K562 (cell line): ENCODE measurements around the gene KMT5B. TPM values are rescaled to one million over a fixed set of nuclear protein-coding genes. Genes with fewer than 3 reads are reported as not detected.

Experiments used
- ATAC-seq: fragments of 200-7000 bp; cut with Tn5 transposase; 3 replicates; pipeline ENCODE4 v1.9.1; 2020; ENCODE audit warnings: moderate library complexity
- BruUV-seq: library from RNA; stranded (reverse); fragments of 400-500 nt; replicated peaks from 2 replicates; lab custom pipeline; 2021; lab: Mats Ljungman, UMichigan
- CTCF ChIA-PET: fragments of 300-600 bp; formaldehyde crosslinking; extraction: SDS; loops from one replicate; lab custom pipeline; 2021; ENCODE audit warnings: low intra/inter-chr PET ratio; lab: Yijun Ruan, JAX
- POLR2A ChIA-PET: fragments of 300-600, 350-650 bp; sonication (Branson Sonifier 250); formaldehyde crosslinking; extraction: SDS; loops from one replicate; lab custom pipeline; 2021; ENCODE audit warnings: antibody characterized with exemption, inconsistent platforms; lab: Yijun Ruan, JAX
- DNase-seq, 4 experiments: peaks; one replicate each; pipeline versions ENCODE4 v3.0.0 to v3.0.0-alpha.2; 2011 to 2018; ENCODE audit warnings: low spot score in 3 of 4, mixed read lengths in 3 of 4; ENCODE audit errors: extremely low read depth in 1 of 4
- FAIRE-seq: peaks from 2 replicates; lab custom pipeline; 2011; peaks lifted over from hg19 to GRCh38; lab: Jason Lieb, UNC
- H2AFZ ChIP-seq: 2 replicates; pipeline ENCODE4 v1.6.0; 2011; ENCODE audit warnings: low read depth, low read length, control low read depth, inconsistent platforms
- H3K27ac ChIP-seq: fragments of 200-600 bp; 3 replicates; pipeline ENCODE4 v1.8.0; 2011; ENCODE audit warnings: low read depth, mild to moderate bottlenecking, control low read depth, inconsistent platforms, low read length, moderate library complexity, mixed read lengths; ENCODE audit errors: extremely low read depth
- H3K27me3 ChIP-seq, 2 experiments: fragments of 300-600 bp in 1 of 2; 2 replicates in 1 of 2; 3 replicates in 1 of 2; pipeline versions ENCODE4 v1.6.0 to v1.8.0; 2011; ENCODE audit warnings: inconsistent platforms in 2 of 2, low read length in 2 of 2, mild to moderate bottlenecking in 1 of 2, mixed read lengths in 1 of 2, moderate library complexity in 1 of 2; ENCODE audit not compliant: control insufficient read depth in 2 of 2, insufficient read depth in 2 of 2
- H3K36me3 ChIP-seq: fragments of 300-600 bp; 3 replicates; pipeline ENCODE4 v1.8.0; 2011; ENCODE audit warnings: mild to moderate bottlenecking, low read length, inconsistent platforms; ENCODE audit not compliant: control insufficient read depth, insufficient read depth
- H3K4me1 ChIP-seq, 2 experiments: fragments of 200-600 bp in 1 of 2; replicated peaks in 1 of 2; 2 replicates in 1 of 2; 3 replicates in 1 of 2; pipeline versions ENCODE4 v1.5.1 to v1.8.0; 2011; ENCODE audit warnings: inconsistent platforms in 2 of 2, low read length in 2 of 2, mild to moderate bottlenecking in 1 of 2, mixed read lengths in 1 of 2, moderate library complexity in 1 of 2; ENCODE audit not compliant: control insufficient read depth in 2 of 2, insufficient read depth in 2 of 2
- H3K4me2 ChIP-seq: 2 replicates; pipeline ENCODE4 v1.6.1; 2011; ENCODE audit warnings: low read length, control low read depth, inconsistent platforms, mixed read lengths; ENCODE audit not compliant: insufficient read depth
- H3K4me3 ChIP-seq: fragments of 200-600 bp; sonication (generic), shearing (Covaris generic); 2 replicates; pipeline ENCODE4 v1.5.1; 2016; ENCODE audit warnings: control low read depth, inconsistent platforms
- H3K79me2 ChIP-seq: fragments of 200-600 bp; 3 replicates; pipeline ENCODE4 v1.8.0; 2011; ENCODE audit warnings: low read length, inconsistent platforms; ENCODE audit not compliant: control insufficient read depth, insufficient read depth
- H3K9ac ChIP-seq, 2 experiments: 2 replicates each; pipeline versions ENCODE4 v1.6.0 to v1.6.1; 2011; ENCODE audit warnings: low read depth in 2 of 2, low read length in 2 of 2, control low read depth in 1 of 2, inconsistent platforms in 1 of 2, mild to moderate bottlenecking in 1 of 2, mixed read lengths in 1 of 2; ENCODE audit not compliant: insufficient read depth in 1 of 2
- H3K9me1 ChIP-seq: one replicate; pipeline ENCODE4 v1.6.0; 2011; ENCODE audit warnings: inconsistent platforms, mild to moderate bottlenecking, low read length, moderate library complexity; ENCODE audit not compliant: control insufficient read depth, insufficient read depth
- H3K9me3 ChIP-seq: replicated peaks from 2 replicates; pipeline ENCODE4 v1.5.1; 2011; ENCODE audit warnings: low read depth, low read length, inconsistent platforms; ENCODE audit not compliant: control insufficient read depth, insufficient read depth
- H4K20me1 ChIP-seq: replicated peaks from 2 replicates; pipeline ENCODE4 v1.6.1; 2011; ENCODE audit warnings: low read length, inconsistent platforms, mixed read lengths; ENCODE audit not compliant: control insufficient read depth, insufficient read depth
- CTBP1 ChIP-seq: fragments of 450-650 bp; IDR thresholded peaks from 2 replicates; pipeline ENCODE4 v1.6.1; 2016; ENCODE audit warnings: borderline replicate concordance
- DNMT1 ChIP-seq: fragments of 450-650 bp; IDR thresholded peaks from 2 replicates; pipeline ENCODE4 v1.6.1; 2016; ENCODE audit warnings: antibody characterized with exemption, mild to moderate bottlenecking
- FOXP4 ChIP-seq: sonication (generic); formaldehyde crosslinking; IDR thresholded peaks from 2 replicates; pipeline ENCODE4 v1.8.0; 2022; ENCODE audit warnings: mild to moderate bottlenecking, missing genetic modification reagents, borderline replicate concordance
- HOMEZ ChIP-seq: fragments of 250-450 bp; sonication (Bioruptor Pico); IDR thresholded peaks from 2 replicates; pipeline ENCODE4 v1.4.0; 2020; ENCODE audit warnings: mild to moderate bottlenecking, moderate library complexity
- KDM2B ChIP-seq: fragments of 250-450 bp; sonication (Bioruptor Pico); IDR thresholded peaks from 2 replicates; pipeline ENCODE4 v1.8.0; 2021; ENCODE audit warnings: mild to moderate bottlenecking, moderate library complexity
- MAFF ChIP-seq: IDR thresholded peaks from 2 replicates; pipeline ENCODE4 v1.6.1; 2012; ENCODE audit warnings: low read length, improper control_type of control experiment
- NFRKB ChIP-seq: fragments of 450-650 bp; IDR thresholded peaks from 2 replicates; pipeline ENCODE4 v1.6.1; 2016; ENCODE audit warnings: low read depth
- PCBP1 ChIP-seq: fragments of 200-400 bp; formaldehyde crosslinking; IDR thresholded peaks from 2 replicates; pipeline ENCODE4 v1.6.1; 2018; ENCODE audit warnings: mild to moderate bottlenecking, low read depth, low read length; ENCODE audit not compliant: poor library complexity, severe bottlenecking
- RFX7 ChIP-seq: fragments of 250-450 bp; sonication (Bioruptor Pico); IDR thresholded peaks from 2 replicates; pipeline ENCODE4 v1.5.1; 2021; ENCODE audit warnings: mild to moderate bottlenecking
- SFPQ ChIP-seq: fragments of 200-400 bp; formaldehyde crosslinking; IDR thresholded peaks from 2 replicates; pipeline ENCODE4 v1.6.1; 2017; ENCODE audit warnings: mild to moderate bottlenecking, low read depth, low read length, moderate library complexity
- SIRT6 ChIP-seq: IDR thresholded peaks from one replicate; pipeline ENCODE4 v1.6.1; 2012; ENCODE audit warnings: low read depth, mild to moderate bottlenecking, control low read depth, inconsistent platforms, low read length, moderate library complexity
- TFAP4 ChIP-seq: sonication (generic); formaldehyde crosslinking; IDR thresholded peaks from 2 replicates; pipeline ENCODE4 v1.8.0; 2022; ENCODE audit warnings: missing genetic modification reagents, mild to moderate bottlenecking, moderate library complexity, borderline replicate concordance
- USF1 ChIP-seq: sonication (generic); formaldehyde crosslinking; IDR thresholded peaks from 2 replicates; pipeline ENCODE4 v1.9.0; 2022; ENCODE audit warnings: mild to moderate bottlenecking, missing genetic modification reagents
- WGBS: fragments of 100-300 bp; shearing (Covaris generic); methylation state at CpG from one replicate; pipeline ENCODE4 v1.1.6; 2016; ENCODE audit warnings: low coverage, mixed read lengths; ENCODE audit not compliant: insufficient coverage; ENCODE audit errors: missing lambda C conversion rate; 5-methylcytosine and 5-hydroxymethylcytosine counted together
- in situ Hi-C: fragments of 300-500 bp; cut with MboI; formaldehyde crosslinking; loops from 4 replicates; pipeline ENCODE4 v1.15.0; 2018; ENCODE audit warnings: inconsistent platforms, mixed read lengths
- intact Hi-C: fragments of 100-400 bp; cut with micrococcal nuclease; formaldehyde crosslinking; loops from 2 replicates; pipeline ENCODE4 v1.14.2; 2022
- polyA plus RNA-seq, 8 experiments: library from polyadenylated mRNA; depleted of rRNA in 4 of 8; stranded (reverse) in 5 of 8; unstranded in 3 of 8; fragments of >200 nt; fragmentation: Nextera tagmentation in 2 of 8; fragmentation: Illumina TruSeq in 1 of 8; extraction: Ambion mirVana in 2 of 8; extraction: Trizol in 1 of 8; gene quantifications; 2 replicates each; pipeline versions ENCODE4 v1.2.1 to v1.2.3, GENCODE V29; 2011 to 2014; ENCODE audit warnings: inconsistent platforms in 1 of 8, missing spikeins in 1 of 8
- total RNA-seq, 7 experiments: library from RNA; depleted of rRNA in 6 of 7; stranded (reverse); fragments of >200 nt in 6 of 7; fragmentation: Illumina TruSeq in 2 of 7; extraction: Trizol in 2 of 7; gene quantifications; 2 replicates each; pipeline versions ENCODE4 v1.2.1 to v1.2.3, GENCODE V29; 2011 to 2021; ENCODE audit warnings: low replicate concordance in 1 of 7
- TF ChIP-seq, protein P1 (sequence below): sonication (generic); formaldehyde crosslinking; IDR thresholded peaks from 2 replicates; pipeline ENCODE4 v1.8.1; 2022; ENCODE audit warnings: missing genetic modification reagents

Gene KMT5B
- total and polyA plus RNA-seq, 9 of the 15 experiments (the other 6 are each of a cell fraction or from before 2014, with no cell fraction given) = 7.3 to 27.3 (median 20.9) TPM

- Histone ChIP-seq H3K9me3 (no peaks in the 10 kb centered on the region), H3K4me3 (no peak overlapping the region), H3K27ac (no peak overlapping the region), H2AFZ (no peak overlapping the region), H3K79me2 (no peaks in the 10 kb centered on the region), H3K4me1 (peaks cover 8 to 14% of the 10 kb centered on the region in 2 experiments), H3K9me1 (peaks cover 6% of the 10 kb centered on the region), H3K9ac (no peak overlapping the region), H4K20me1 (peaks cover 3% of the 10 kb centered on the region; the same call in 1 of the 2 replicates), H3K4me2 (no peak overlapping the region), H3K27me3 (no peaks in the 10 kb centered on the region), H3K36me3 (peaks cover 67% of the 10 kb centered on the region; the same call in 2 of the 3 replicates)
- DNase-seq (no peak), FAIRE-seq (no peak), ATAC-seq (no peak)
- TSS peak; percentile 3 for BruUV-seq
- 89% methylated on average over 7 of the region's 8 CpGs for WGBS
- POLR2A ChIA-PET = interaction anchor here (0.6 to 0.8 kb wide), 3 partner anchors 36 to 448 kb away, joined by 3 read pairs; no protein-coding TSS in a partner anchor
- intact Hi-C loops = no loop called here
- in situ Hi-C loops = no loop called here
- CTCF ChIA-PET = no interaction called here
- TF ChIP-seq, protein P1, sequence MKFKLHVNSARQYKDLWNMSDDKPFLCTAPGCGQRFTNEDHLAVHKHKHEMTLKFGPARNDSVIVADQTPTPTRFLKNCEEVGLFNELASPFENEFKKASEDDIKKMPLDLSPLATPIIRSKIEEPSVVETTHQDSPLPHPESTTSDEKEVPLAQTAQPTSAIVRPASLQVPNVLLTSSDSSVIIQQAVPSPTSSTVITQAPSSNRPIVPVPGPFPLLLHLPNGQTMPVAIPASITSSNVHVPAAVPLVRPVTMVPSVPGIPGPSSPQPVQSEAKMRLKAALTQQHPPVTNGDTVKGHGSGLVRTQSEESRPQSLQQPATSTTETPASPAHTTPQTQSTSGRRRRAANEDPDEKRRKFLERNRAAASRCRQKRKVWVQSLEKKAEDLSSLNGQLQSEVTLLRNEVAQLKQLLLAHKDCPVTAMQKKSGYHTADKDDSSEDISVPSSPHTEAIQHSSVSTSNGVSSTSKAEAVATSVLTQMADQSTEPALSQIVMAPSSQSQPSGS = no peak
- TF ChIP-seq PCBP1 (no peak), CTBP1 (0 out of 2 replicates have a peak, but pooled peaks have one; percentile 31), NFRKB (no peak), KDM2B (no peak), USF1 (CRISPR knock-in tag) (no peak), TFAP4 (CRISPR knock-in tag) (0 out of 2 replicates have a peak, but pooled peaks have one; percentile 29), DNMT1 (no peak), MAFF (no peak), SFPQ (no peak), FOXP4 (CRISPR knock-in tag) (no peak), RFX7 (CRISPR knock-in tag) (no peak), HOMEZ (CRISPR knock-in tag) (no peak), SIRT6 (no peak)
These were observed 49.4 kb upstream of the KMT5B start for GRCh38 chr11:68262544-68262827.
